ENCODE measurements around the gene RSAD2. TPM values are rescaled to one million over a fixed set of nuclear protein-coding genes. Genes with fewer than 3 reads are reported as not detected.

Gene RSAD2
- total and polyA plus RNA-seq, 9 of the 15 experiments (the other 6 are each of a cell fraction or from before 2014, with no cell fraction given): 0.15 to 1.4 (median 0.28) TPM

DNA sequence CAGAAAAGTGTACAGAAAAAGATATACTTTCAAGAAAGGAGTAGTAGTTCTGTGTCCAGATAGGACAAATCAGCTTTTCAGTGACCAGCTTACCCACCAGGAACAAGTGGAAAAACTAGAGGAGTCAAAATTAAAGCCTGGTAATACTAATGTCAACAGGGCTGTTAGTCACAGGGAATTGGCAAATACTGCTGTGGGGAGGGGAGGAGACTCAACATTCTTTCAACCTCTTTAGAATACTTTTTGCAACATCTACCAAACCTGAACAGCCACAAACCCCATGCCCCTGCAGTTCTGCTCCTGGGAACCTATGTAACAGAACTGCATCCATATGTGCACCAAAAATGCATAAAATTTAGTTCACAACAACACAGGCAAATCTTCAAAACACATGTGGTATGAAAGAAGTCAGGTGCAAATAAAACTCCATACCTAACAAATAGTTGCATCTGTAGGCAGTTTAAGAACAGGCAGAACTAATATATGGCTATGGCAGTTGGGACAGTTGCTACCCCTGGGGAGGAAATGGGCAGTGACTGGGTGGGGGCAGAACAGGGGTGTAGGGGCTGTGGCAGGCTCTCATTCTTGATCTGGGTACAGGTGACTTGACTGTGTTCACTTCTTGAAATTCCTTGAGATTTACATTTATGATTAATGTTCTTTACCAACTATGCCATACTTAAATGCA is 21.6 kb upstream of the RSAD2 start (continued):
- no peak for TF ChIP-seq ZBTB11 (CRISPR knock-in tag; IDR thresholded peaks at IDR 0.05)
- TF ChIP-seq ZNF124 (CRISPR knock-in tag; IDR thresholded peaks at IDR 0.05): no peak
- no peak for TF ChIP-seq TRIM28 (IDR thresholded peaks at IDR 0.05)
- no peak for TF ChIP-seq ZNF609 (CRISPR knock-in tag; IDR thresholded peaks at IDR 0.05; ENCODE audit: borderline replicate concordance)
